IMR-90 (cell line): ENCODE results near the gene IGF2BP1. TPM values are rescaled to one million over a fixed set of nuclear protein-coding genes. Genes with fewer than 3 reads are reported as not detected.

Experiments used
- ATAC-seq: fragments of 200-7000 bp; cut with Tn5 transposase; 2 replicates; pipeline ENCODE4 v1.9.1; 2020; ENCODE audit warnings: low read depth, mild to moderate bottlenecking, moderate library complexity
- BruUV-seq: library from RNA; stranded (reverse); fragments of 400-500 nt; replicated peaks from 2 replicates; lab custom pipeline; 2021; lab: Mats Ljungman, UMichigan
- CTCF ChIA-PET: fragments of 300-600 bp; formaldehyde crosslinking; extraction: SDS; loops from one replicate; lab custom pipeline; 2021; ENCODE audit warnings: antibody characterized with exemption; lab: Yijun Ruan, JAX
- POLR2A ChIA-PET: fragments of 300-600 bp; sonication (Branson Sonifier 250); formaldehyde crosslinking; loops from one replicate; lab custom pipeline; 2022; ENCODE audit warnings: antibody characterized with exemption; ENCODE audit not compliant: unreplicated experiment; lab: Charles Lee
- DNase-seq: peaks from one replicate; pipeline ENCODE4 v3.0.0; 2013
- H2AFZ ChIP-seq: replicated peaks from 2 replicates; pipeline ENCODE3; 2013; ENCODE audit warnings: low read length, mild to moderate bottlenecking; ENCODE audit not compliant: poor library complexity
- H2AK5ac ChIP-seq: 2 replicates; pipeline ENCODE4 v1.6.1; 2013; ENCODE audit warnings: low read depth, low read length, inconsistent platforms
- H2AK9ac ChIP-seq: replicated peaks from 2 replicates; pipeline ENCODE3; 2013; ENCODE audit warnings: mild to moderate bottlenecking, low read depth, low read length, moderate library complexity; ENCODE audit not compliant: poor library complexity
- H2BK120ac ChIP-seq: 2 replicates; pipeline ENCODE4 v1.6.1; 2013; ENCODE audit warnings: low read depth, low read length, inconsistent platforms
- H2BK15ac ChIP-seq: 3 replicates; pipeline ENCODE4 v1.6.1; 2013; ENCODE audit warnings: low read depth, low read length, inconsistent platforms
- H2BK20ac ChIP-seq: 2 replicates; pipeline ENCODE4 v1.6.1; 2013; ENCODE audit warnings: low read depth, mild to moderate bottlenecking, inconsistent platforms, low read length, moderate library complexity
- H2BK5ac ChIP-seq: 2 replicates; pipeline ENCODE4 v1.6.1; 2013; ENCODE audit warnings: mild to moderate bottlenecking, low read depth, low read length, inconsistent platforms; ENCODE audit not compliant: poor library complexity, severe bottlenecking
- H3K14ac ChIP-seq: replicated peaks from 2 replicates; pipeline ENCODE4 v1.6.1; 2013; ENCODE audit warnings: low read depth, low read length, inconsistent platforms
- H3K18ac ChIP-seq: 2 replicates; pipeline ENCODE4 v1.6.1; 2013; ENCODE audit warnings: low read depth, low read length, control low read depth
- H3K23ac ChIP-seq: 2 replicates; pipeline ENCODE4 v1.6.1; 2013; ENCODE audit warnings: low read depth, low read length, inconsistent platforms
- H3K27ac ChIP-seq: 2 replicates; pipeline ENCODE4 v1.5.1; 2013; ENCODE audit warnings: mild to moderate bottlenecking, control low read depth, low read length; ENCODE audit not compliant: insufficient read depth
- H3K27me3 ChIP-seq: 2 replicates; pipeline ENCODE4 v1.6.1; 2013; ENCODE audit warnings: low read length; ENCODE audit not compliant: control insufficient read depth, insufficient read depth
- H3K36me3 ChIP-seq: 2 replicates; pipeline ENCODE4 v1.6.1; 2013; ENCODE audit warnings: low read length, mixed read lengths; ENCODE audit not compliant: control insufficient read depth, insufficient read depth
- H3K4ac ChIP-seq: 2 replicates; pipeline ENCODE4 v1.6.1; 2013; ENCODE audit warnings: low read depth, low read length, inconsistent platforms
- H3K4me1 ChIP-seq: 2 replicates; pipeline ENCODE4 v1.6.1; 2013; ENCODE audit warnings: low read length, mixed read lengths; ENCODE audit not compliant: control insufficient read depth, insufficient read depth
- H3K4me2 ChIP-seq: 2 replicates; pipeline ENCODE4 v1.6.1; 2013; ENCODE audit warnings: low read depth, mild to moderate bottlenecking, control low read depth, low read length, moderate library complexity
- H3K4me3 ChIP-seq: 2 replicates; pipeline ENCODE4 v1.5.1; 2013; ENCODE audit warnings: low read depth, mild to moderate bottlenecking, control low read depth, low read length, moderate library complexity; ENCODE audit not compliant: insufficient read depth
- H3K56ac ChIP-seq: 2 replicates; pipeline ENCODE4 v1.6.1; 2013; ENCODE audit warnings: low read length, inconsistent platforms; ENCODE audit not compliant: insufficient read depth; ENCODE audit errors: extremely low read depth
- H3K79me1 ChIP-seq, 2 experiments: 2 replicates each; pipeline ENCODE4 v1.6.1; 2013; ENCODE audit warnings: low read length in 2 of 2, inconsistent platforms in 1 of 2, low read depth in 1 of 2
- H3K9ac ChIP-seq: 2 replicates; pipeline ENCODE4 v1.6.1; 2013; ENCODE audit warnings: low read depth, low read length, control low read depth
- H3K9me1 ChIP-seq: 2 replicates; pipeline ENCODE4 v1.6.1; 2013; ENCODE audit warnings: low read length, inconsistent platforms; ENCODE audit not compliant: insufficient read depth
- H3K9me3 ChIP-seq: 2 replicates; pipeline ENCODE4 v1.6.1; 2013; ENCODE audit warnings: low read length; ENCODE audit not compliant: control insufficient read depth, insufficient read depth
- H4K20me1 ChIP-seq: 2 replicates; pipeline ENCODE4 v1.6.1; 2013; ENCODE audit warnings: low read length, inconsistent platforms; ENCODE audit not compliant: insufficient read depth
- H4K5ac ChIP-seq: 2 replicates; pipeline ENCODE4 v1.6.1; 2013; ENCODE audit warnings: mild to moderate bottlenecking, low read depth, low read length, control low read depth
- H4K8ac ChIP-seq, 2 experiments: 2 replicates each; pipeline ENCODE4 v1.6.1; 2013; ENCODE audit warnings: low read depth in 2 of 2, low read length in 2 of 2, control low read depth in 1 of 2, inconsistent platforms in 1 of 2
- H4K91ac ChIP-seq: 2 replicates; pipeline ENCODE4 v1.6.1; 2013; ENCODE audit warnings: low read depth, low read length, inconsistent platforms; ENCODE audit not compliant: insufficient read depth
- CEBPB ChIP-seq: IDR thresholded peaks from 2 replicates; pipeline ENCODE4 v1.6.1; 2012; ENCODE audit warnings: low read depth, low read length, improper control_type of control experiment
- MAFK ChIP-seq: IDR thresholded peaks from 2 replicates; pipeline ENCODE4 v1.6.1; 2012; ENCODE audit warnings: low read depth, low read length, improper control_type of control experiment
- RCOR1 ChIP-seq: IDR thresholded peaks from 2 replicates; pipeline ENCODE4 v1.6.1; 2012; ENCODE audit warnings: mild to moderate bottlenecking, low read length, improper control_type of control experiment; ENCODE audit not compliant: insufficient replicate concordance
- RFX5 ChIP-seq: IDR thresholded peaks from 2 replicates; pipeline ENCODE4 v1.8.0; 2012; ENCODE audit warnings: low read depth, mild to moderate bottlenecking, low read length, moderate library complexity
- whole genome bisulfite sequencing, 2 experiments: methylation state at CpG; one replicate each; pipeline versions ENCODE4 v1.1.5 to v1.1.7; 2013; ENCODE audit warnings: missing lambda C conversion rate in 2 of 2; ENCODE audit not compliant: insufficient read length in 1 of 2; ENCODE audit errors: extremely low coverage in 2 of 2; 5-methylcytosine and 5-hydroxymethylcytosine counted together
- dilution Hi-C: fragments of 300-500 bp; cut with HindIII; formaldehyde crosslinking; loops from one replicate; pipeline ENCODE4 v1.14.3; 2018; ENCODE audit warnings: low sequenced_read_pairs; ENCODE audit not compliant: unreplicated experiment
- in situ Hi-C: fragments of 300-500 bp; cut with MboI; formaldehyde crosslinking; loops from 3 replicates; pipeline ENCODE4 v1.14.3; 2019; ENCODE audit warnings: low sequenced_read_pairs, inconsistent platforms, mixed read lengths
- intact Hi-C: fragments of 100-400 bp; cut with micrococcal nuclease; formaldehyde crosslinking; loops from 2 replicates; pipeline ENCODE4 v1.10.0; 2022
- polyA plus RNA-seq, 3 experiments: library from polyadenylated mRNA; depleted of rRNA; stranded (reverse); fragments of >200 nt; gene quantifications; 2 replicates each; pipeline ENCODE4 v1.2.3, GENCODE V29; 2012; ENCODE audit warnings: low replicate concordance in 1 of 3
- total RNA-seq: library from RNA; depleted of rRNA; stranded (reverse); fragments of >200 nt; gene quantifications from 2 replicates; pipeline ENCODE4 v1.2.3, GENCODE V29; 2012

IGF2BP1 gene
- total and polyA plus RNA-seq, 2 of the 4 experiments (the other 2 are of a cell fraction): 10.2 to 13.1 TPM

DNA sequence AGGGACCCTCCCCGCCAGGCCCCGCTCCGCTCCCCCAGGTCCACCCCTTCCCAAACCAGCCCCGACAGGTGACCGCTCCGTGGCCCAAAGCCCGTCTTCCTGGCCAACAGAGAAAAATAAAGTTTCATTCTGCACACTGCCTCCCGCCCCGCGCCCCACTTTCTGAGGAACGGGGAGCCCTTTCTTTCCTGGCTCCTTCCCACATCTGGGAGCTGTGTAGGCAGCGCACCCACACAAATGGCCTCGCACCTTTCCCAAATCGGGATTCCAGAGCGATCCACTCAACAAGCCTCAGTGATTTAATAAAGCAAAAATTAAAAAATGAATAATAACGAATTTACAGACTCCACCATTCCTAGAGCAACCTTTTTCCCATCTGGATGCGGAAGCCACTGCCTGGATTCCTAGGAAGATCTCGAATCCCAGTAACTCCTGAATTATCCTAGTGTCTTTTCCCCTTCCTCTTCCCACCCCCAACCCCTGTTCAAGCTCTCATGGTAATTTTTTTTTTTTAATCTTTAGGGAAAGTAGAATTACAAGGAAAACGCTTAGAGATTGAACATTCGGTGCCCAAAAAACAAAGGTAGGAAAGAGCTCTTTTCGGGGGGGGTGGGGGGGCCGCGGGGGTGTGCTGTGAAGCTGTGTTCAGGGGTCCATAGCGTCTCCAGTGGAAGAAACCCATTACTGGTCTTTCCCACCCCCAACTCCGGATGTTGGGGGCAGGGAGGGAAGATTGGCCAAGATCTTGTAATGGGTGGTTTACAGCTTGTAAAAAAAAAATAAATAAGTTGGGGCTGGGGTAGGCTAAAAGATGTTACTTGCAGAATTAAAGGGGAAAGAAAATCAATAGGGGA, 1.6 kb downstream of the IGF2BP1 start (continued):
- TF ChIP-seq RFX5: no peak
- no peak for TF ChIP-seq RCOR1

- CTCF ChIA-PET: no interaction called here
- H4K20me1 ChIP-seq: peaks cover 27% of the 10 kb centered on the region
- no peak overlapping the region for H3K18ac ChIP-seq
- no peak overlapping the region for H2AK5ac ChIP-seq
- BruUV-seq: no TSS peak
- H3K79me1 ChIP-seq: peaks cover 5 to 34% of the 10 kb centered on the region in 2 experiments; a peak in 3 of 4 replicates
- H3K27me3 ChIP-seq: peaks cover under 1% of the 10 kb centered on the region; the same call in 1 of the 2 replicates
- H2BK120ac ChIP-seq: no peak overlapping the region
- H3K27ac ChIP-seq: peak overlapping the region; percentile 29; the same call in 1 of the 2 replicates
- no peak overlapping the region for H3K23ac ChIP-seq
- no peak overlapping the region for H2BK15ac ChIP-seq
- H3K36me3 ChIP-seq: no peaks in the 10 kb centered on the region
- intact Hi-C loops (no loop called here), in situ Hi-C loops (loop anchor here (5.0 kb wide), 1 partner anchor 59 kb away; the partner anchor contains the start of gene SNF8), dilution Hi-C loops (no loop called here)
- no peak overlapping the region for H4K8ac ChIP-seq
- H4K91ac ChIP-seq: no peak overlapping the region
- H3K4me2 ChIP-seq: peak overlapping the region; percentile 99
- H4K5ac ChIP-seq: no peak overlapping the region
- no peak overlapping the region for H2AFZ ChIP-seq
- POLR2A ChIA-PET: no interaction called here
- H3K14ac ChIP-seq: no peak overlapping the region
- peak overlapping the region; percentile 9; the same call in 1 of the 2 replicates for H3K4ac ChIP-seq
- H2BK20ac ChIP-seq: no peak overlapping the region
- H3K9me3 ChIP-seq: no peaks in the 10 kb centered on the region
- no peak overlapping the region for H2AK9ac ChIP-seq
- DNase-seq: peak; percentile 81
- WGBS, 2 experiments: no CpG with 5 or more reads among the region's 1 CpG
- 0 out of 2 replicates have a peak, but pooled peaks have one; percentile 5 for ATAC-seq
- H3K56ac ChIP-seq: 0 out of 2 replicates have a peak overlapping the region, but pooled peaks have one; percentile 56
- peaks cover 4% of the 10 kb centered on the region for H3K4me1 ChIP-seq
- TF ChIP-seq MAFK (no peak), CEBPB (peak; percentile 58)
- peak overlapping the region; percentile 97; the same call in 1 of the 2 replicates for H3K9ac ChIP-seq
- peak overlapping the region; percentile 90 for H2BK5ac ChIP-seq
- no peaks in the 10 kb centered on the region; the same call in none of the 2 replicates for H3K9me1 ChIP-seq
- peak overlapping the region; percentile 30; the same call in 1 of the 2 replicates for H3K4me3 ChIP-seq
These were observed 3.8 kb downstream of the IGF2BP1 start for GRCh38 chr17:49000943-49001342.
